22Rv1 (cell line): ENCODE results near the gene RAB35.
A peak's percentile ranks its signal among the peaks of the same experiment; 100 is the strongest.

Experiments used
- H3K27ac ChIP-seq: fragments of 450-650 bp; 2 replicates; pipeline ENCODE4 v1.5.1; 2017
- CTCF ChIP-seq: fragments of 450-650 bp; IDR thresholded peaks from 2 replicates; pipeline ENCODE4 v1.5.1; 2017; ENCODE audit warnings: mild to moderate bottlenecking
- ZFX ChIP-seq: fragments of 450-650 bp; IDR thresholded peaks from 2 replicates; pipeline ENCODE4 v1.6.1; 2017; ENCODE audit warnings: antibody characterized with exemption, borderline replicate concordance

RAB35 gene

GRCh38 chr12:120085920-120086645 lies 30.5 kb downstream of the RAB35 start:
- peak overlapping the region; percentile 78 for H3K27ac ChIP-seq
- TF ChIP-seq CTCF: no peak
- no peak for TF ChIP-seq ZFX

GRCh38 chr12:120081641-120082040 lies 34.9 kb downstream of the RAB35 start:
- TF ChIP-seq ZFX (no peak), CTCF (no peak)
- peak overlapping the region; percentile 99; the same call in 1 of the 2 replicates for H3K27ac ChIP-seq

GRCh38 chr12:120079411-120080400 lies 36.8 kb downstream of the RAB35 start:
- H3K27ac ChIP-seq: peak overlapping the region; percentile 99
- TF ChIP-seq CTCF (no peak), ZFX (no peak)

GRCh38 chr12:120078868-120079267 lies 37.7 kb downstream of the RAB35 start:
- no peak for TF ChIP-seq ZFX
- no peak for TF ChIP-seq CTCF
- peak overlapping the region; percentile 99 for H3K27ac ChIP-seq

- TF ChIP-seq ZFX (no peak), CTCF (no peak)
- H3K27ac ChIP-seq: peak overlapping the region; percentile 99
These were observed 39.3 kb downstream of the RAB35 start for GRCh38 chr12:120077260-120077659.

GRCh38 chr12:120076651-120077050 lies 39.9 kb downstream of the RAB35 start:
- no peak for TF ChIP-seq ZFX
- H3K27ac ChIP-seq: peak overlapping the region; percentile 99

- TF ChIP-seq CTCF (no peak), ZFX (no peak)
- H3K27ac ChIP-seq: no peak overlapping the region
These were observed 41.4 kb downstream of the RAB35 start for GRCh38 chr12:120075034-120075616.
